Activated B cell treated with CpG ODN at 0.5 μM for 24 hours (primary cell): ENCODE data around the gene CRELD2. TPM values are rescaled to one million over a fixed set of nuclear protein-coding genes. Genes with fewer than 3 reads are reported as not detected.

Experiments used
- ATAC-seq: fragments of 200-7000 bp; cut with Tn5 transposase; one replicate; pipeline ENCODE4 v1.10.0; 2021; ENCODE audit warnings: low read depth, mild to moderate bottlenecking, moderate library complexity
- CTCF ChIA-PET: fragments of 350-600 bp; sonication (Branson Sonifier 250); formaldehyde crosslinking; loops from one replicate; lab custom pipeline; 2021; ENCODE audit warnings: antibody characterized with exemption; lab: Charles Lee
- POLR2A ChIA-PET: fragments of 350-600 bp; sonication (Branson Sonifier 250); formaldehyde crosslinking; loops from one replicate; lab custom pipeline; 2021; ENCODE audit warnings: antibody characterized with exemption; lab: Charles Lee
- DNase-seq: peaks from one replicate; pipeline ENCODE4 v3.0.0; 2022
- H3K27ac Mint-ChIP-seq: one replicate; pipeline ENCODE4 v1.8.0; 2020; ENCODE audit warnings: mixed read lengths
- H3K27me3 Mint-ChIP-seq: one replicate; pipeline ENCODE4 v1.8.0; 2021; ENCODE audit warnings: mixed read lengths
- H3K36me3 Mint-ChIP-seq: one replicate; pipeline ENCODE4 v1.8.0; 2021; ENCODE audit warnings: low read depth, mixed read lengths
- H3K4me1 Mint-ChIP-seq: one replicate; pipeline ENCODE4 v1.8.0; 2021; ENCODE audit warnings: mixed read lengths
- H3K4me3 Mint-ChIP-seq: one replicate; pipeline ENCODE4 v1.8.0; 2020; ENCODE audit warnings: mild to moderate bottlenecking, mixed read lengths
- H3K9me3 Mint-ChIP-seq: one replicate; pipeline ENCODE4 v1.8.0; 2020; ENCODE audit warnings: mixed read lengths
- intact Hi-C: fragments of 100-400 bp; cut with micrococcal nuclease; formaldehyde crosslinking; loops from one replicate; pipeline ENCODE4 v1.15.1; 2024
- total RNA-seq: library from RNA; stranded (reverse); gene quantifications from 2 replicates; pipeline ENCODE4 v1.2.3, GENCODE V29; 2022
- TF ChIP-seq, protein P1 (sequence below): fragments of 200-600 bp; IDR thresholded peaks from one replicate; pipeline ENCODE4 v1.8.0; 2022; ENCODE audit warnings: antibody characterized with exemption, mild to moderate bottlenecking

CRELD2 gene
- total RNA-seq, 1 donor from 2014 or later = 44.5 TPM

DNA sequence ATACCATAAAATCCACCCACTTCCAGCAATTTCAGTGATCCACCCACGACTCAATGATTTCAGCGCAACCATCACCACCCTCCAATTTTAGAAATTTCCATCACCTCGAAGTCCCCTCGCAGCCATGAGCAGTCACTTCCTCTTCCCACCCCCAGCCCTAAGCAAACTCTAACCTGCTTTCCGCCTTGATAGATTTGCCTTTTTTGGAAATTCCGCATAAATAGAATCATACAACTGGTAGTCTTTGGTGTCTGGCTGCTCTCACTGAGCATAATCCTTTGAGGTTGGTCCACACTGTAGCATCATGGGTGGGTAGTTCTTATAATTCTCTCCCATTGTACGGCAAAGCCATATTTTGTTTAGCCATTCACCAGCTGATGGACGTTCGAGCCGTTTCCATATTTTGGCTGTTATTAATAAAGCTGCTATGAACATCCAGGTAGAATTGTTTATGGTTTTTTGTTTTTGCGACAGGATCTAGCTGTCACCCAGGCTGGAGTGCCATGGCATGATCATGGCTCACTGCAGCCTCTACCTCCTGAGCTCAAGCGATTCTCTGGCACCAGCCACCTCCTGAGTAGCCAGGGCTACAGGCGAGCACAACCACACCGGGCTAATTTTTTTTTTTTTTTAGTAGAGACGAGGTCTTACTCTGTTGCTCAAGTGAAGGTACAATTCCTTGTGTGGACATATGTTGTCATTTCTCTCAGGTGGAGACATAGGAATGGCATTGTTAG lies 58.2 kb downstream of the CRELD2 start:
- Mint-ChIP-seq H3K4me3 (peak overlapping the region; percentile 24), H3K27ac (peak overlapping the region; percentile 60)

More for the DNA sequence above, 58.2 kb downstream of the CRELD2 start:
- Mint-ChIP-seq H3K36me3 (peaks cover 4% of the 10 kb centered on the region), H3K9me3 (peaks cover 8% of the 10 kb centered on the region), H3K27me3 (no peaks in the 10 kb centered on the region), H3K4me1 (peaks cover 25% of the 10 kb centered on the region)
- intact Hi-C loops = loop anchor here (2.0 to 5.0 kb wide), 4 partner anchors 16 to 56 kb away; partner anchors contain the start of gene PIM3
- TF ChIP-seq, protein P1, sequence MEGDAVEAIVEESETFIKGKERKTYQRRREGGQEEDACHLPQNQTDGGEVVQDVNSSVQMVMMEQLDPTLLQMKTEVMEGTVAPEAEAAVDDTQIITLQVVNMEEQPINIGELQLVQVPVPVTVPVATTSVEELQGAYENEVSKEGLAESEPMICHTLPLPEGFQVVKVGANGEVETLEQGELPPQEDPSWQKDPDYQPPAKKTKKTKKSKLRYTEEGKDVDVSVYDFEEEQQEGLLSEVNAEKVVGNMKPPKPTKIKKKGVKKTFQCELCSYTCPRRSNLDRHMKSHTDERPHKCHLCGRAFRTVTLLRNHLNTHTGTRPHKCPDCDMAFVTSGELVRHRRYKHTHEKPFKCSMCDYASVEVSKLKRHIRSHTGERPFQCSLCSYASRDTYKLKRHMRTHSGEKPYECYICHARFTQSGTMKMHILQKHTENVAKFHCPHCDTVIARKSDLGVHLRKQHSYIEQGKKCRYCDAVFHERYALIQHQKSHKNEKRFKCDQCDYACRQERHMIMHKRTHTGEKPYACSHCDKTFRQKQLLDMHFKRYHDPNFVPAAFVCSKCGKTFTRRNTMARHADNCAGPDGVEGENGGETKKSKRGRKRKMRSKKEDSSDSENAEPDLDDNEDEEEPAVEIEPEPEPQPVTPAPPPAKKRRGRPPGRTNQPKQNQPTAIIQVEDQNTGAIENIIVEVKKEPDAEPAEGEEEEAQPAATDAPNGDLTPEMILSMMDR = no peak
- peak; percentile 65 for ATAC-seq
- POLR2A ChIA-PET = interaction anchor here (0.7 to 2.1 kb wide), 7 partner anchors 10 to 54 kb away, joined by 3 to 16 read pairs (median 5); partner anchors contain the start of gene PIM3
- DNase-seq = no peak
- CTCF ChIA-PET = interaction anchor here (0.8 to 1.4 kb wide), 3 partner anchors 17 to 46 kb away, joined by 3 to 6 read pairs (median 4); no protein-coding TSS in a partner anchor

Other genes starting within 250 kb of the CRELD2 start
- gene BRD1, start 90.8 kb upstream of the CRELD2 start, total RNA-seq = 37.5 and 45.8 TPM in 2 replicates
- gene ZBED4, start 64.8 kb upstream of the CRELD2 start, total RNA-seq = 16.0 and 17.3 TPM in 2 replicates
- gene ALG12, start 196 bp upstream of the CRELD2 start, total RNA-seq = 15.5 and 18.2 TPM in 2 replicates
- 79.8 and 91.7 TPM in 2 replicates for gene PIM3, start 42.1 kb downstream of the CRELD2 start, total RNA-seq
- gene IL17REL, start 94.1 kb downstream of the CRELD2 start, total RNA-seq = 0.15 and 0.31 TPM in 2 replicates
- gene TTLL8, start 139.7 kb downstream of the CRELD2 start, total RNA-seq = not detected in 2 replicates
- gene MLC1, start 166.8 kb downstream of the CRELD2 start, total RNA-seq = not detected in 2 replicates
- gene MOV10L1, start 171.4 kb downstream of the CRELD2 start, total RNA-seq = not detected in 2 replicates